ENCODE data around the gene CAST. TPM values are rescaled to one million over a fixed set of nuclear protein-coding genes. Genes with fewer than 3 reads are reported as not detected.
A peak's percentile ranks its signal among the peaks of the same experiment; 100 is the strongest.

CAST gene
- total RNA-seq, 1 donor from 2014 or later, result 182 TPM

GRCh38 chr5:96808541-96808828 is 146.3 kb downstream of the CAST start:
- TF ChIP-seq CTCF (IDR thresholded peaks at IDR 0.05; ENCODE audit: insufficient read depth, low read length, severe bottlenecking), result no peak
- no peak for DNase-seq (ENCODE audit: low read depth)
- H3K4me3 ChIP-seq (ENCODE audit: low read depth, low read length), result peak overlapping the region; percentile 74
- peaks cover 1% of the 10 kb centered on the region for H3K36me3 ChIP-seq (ENCODE audit: control insufficient read depth, insufficient read depth, low read length)
- H3K27me3 ChIP-seq (ENCODE audit: control insufficient read depth, insufficient read depth, low read length), result no peaks in the 10 kb centered on the region
- no peak for FAIRE-seq

DNA sequence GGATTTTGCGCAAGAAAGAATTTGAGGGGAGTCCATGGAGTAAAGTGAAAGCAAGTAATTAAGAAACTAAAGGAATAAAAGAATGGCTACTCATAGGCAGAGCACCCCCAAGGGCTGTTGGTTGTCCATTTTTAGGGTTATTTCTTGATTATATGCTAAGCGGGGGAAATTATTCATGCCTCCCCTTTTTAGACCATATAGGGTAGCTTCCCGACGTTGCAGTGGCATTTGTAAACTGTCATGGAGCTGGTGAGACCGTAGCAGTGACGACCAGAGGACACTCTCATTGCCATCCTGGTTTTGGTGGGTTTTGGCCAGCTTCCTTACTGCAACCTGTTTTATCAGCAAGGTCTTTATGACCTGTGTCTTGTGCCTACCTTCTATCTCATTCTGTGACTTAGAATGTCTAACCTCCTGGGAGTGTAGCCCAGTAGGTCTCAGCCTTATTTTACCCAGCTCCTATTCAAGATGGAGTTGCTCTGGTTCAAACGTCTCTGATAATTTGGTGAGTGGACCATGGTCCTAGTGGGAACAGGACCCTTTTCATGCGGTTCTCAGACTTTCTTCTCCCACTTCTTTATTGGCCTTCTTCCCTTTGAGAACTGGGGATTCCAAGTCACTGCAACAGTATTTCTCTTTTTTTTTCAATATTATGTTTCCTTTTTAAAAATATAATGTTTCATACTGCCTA is 146.8 kb downstream of the CAST start:
- no peak for DNase-seq (ENCODE audit: low read depth)
- no peak for TF ChIP-seq CTCF (IDR thresholded peaks at IDR 0.05; ENCODE audit: insufficient read depth, low read length, severe bottlenecking)
- Histone ChIP-seq H3K4me3 (ENCODE audit: low read depth, low read length) (no peak overlapping the region), H3K36me3 (ENCODE audit: control insufficient read depth, insufficient read depth, low read length) (peaks cover 1% of the 10 kb centered on the region), H3K27me3 (ENCODE audit: control insufficient read depth, insufficient read depth, low read length) (no peaks in the 10 kb centered on the region)
- FAIRE-seq, result no peak

DNA sequence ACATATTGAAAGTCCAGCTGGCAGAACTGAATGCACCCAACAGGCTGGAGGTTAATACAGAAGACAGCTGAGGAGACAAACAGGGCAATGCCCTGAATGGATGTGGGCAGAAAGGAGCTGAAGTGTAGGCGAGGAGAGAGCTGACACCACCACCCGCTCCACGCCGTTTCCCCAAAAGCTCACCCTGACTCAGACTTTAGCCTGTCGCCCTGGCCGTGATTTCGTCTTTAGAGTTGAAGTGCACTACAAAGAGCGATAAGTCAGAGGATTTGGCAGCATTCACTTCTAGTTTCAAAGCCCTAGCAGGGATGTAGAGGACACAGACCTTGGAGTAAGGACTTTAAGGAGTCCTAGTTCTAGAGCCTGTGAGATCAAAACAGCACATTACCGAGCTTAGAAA is 147.7 kb downstream of the CAST start:
- no peak for TF ChIP-seq CTCF (IDR thresholded peaks at IDR 0.05; ENCODE audit: insufficient read depth, low read length, severe bottlenecking)
- DNase-seq (ENCODE audit: low read depth) (no peak), FAIRE-seq (no peak)

DNA sequence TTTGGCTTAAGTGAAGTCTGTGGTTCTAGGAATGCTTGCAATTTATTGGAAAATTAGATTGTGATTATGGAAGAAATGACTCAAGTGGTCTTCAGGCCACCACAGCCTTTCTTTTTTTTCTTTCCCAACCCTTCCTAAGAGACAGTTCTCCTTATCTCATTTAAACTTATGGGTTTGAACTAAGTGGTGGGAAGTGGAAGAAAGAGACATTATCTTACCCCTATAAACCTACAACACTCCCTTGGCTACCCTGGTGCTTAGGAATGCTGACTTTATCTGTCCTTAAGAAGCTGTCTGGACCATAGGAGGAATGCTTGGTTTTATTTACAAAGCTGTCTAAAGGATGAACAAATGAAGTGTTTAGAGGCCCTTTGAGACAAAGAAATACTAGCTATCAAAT is 150.7 kb downstream of the CAST start:
- no peaks in the 10 kb centered on the region for H3K27me3 ChIP-seq (ENCODE audit: control insufficient read depth, insufficient read depth, low read length)
- no peak overlapping the region for H3K4me3 ChIP-seq (ENCODE audit: low read depth, low read length)
- no peak for DNase-seq (ENCODE audit: low read depth)
- no peak for TF ChIP-seq CTCF (IDR thresholded peaks at IDR 0.05; ENCODE audit: insufficient read depth, low read length, severe bottlenecking)
- no peaks in the 10 kb centered on the region for H3K36me3 ChIP-seq (ENCODE audit: control insufficient read depth, insufficient read depth, low read length)
- FAIRE-seq, result no peak

More for the DNA sequence above, 147.7 kb downstream of the CAST start:
- H3K36me3 ChIP-seq (ENCODE audit: control insufficient read depth, insufficient read depth, low read length), result no peaks in the 10 kb centered on the region
- no peaks in the 10 kb centered on the region for H3K27me3 ChIP-seq (ENCODE audit: control insufficient read depth, insufficient read depth, low read length)
- H3K4me3 ChIP-seq (ENCODE audit: low read depth, low read length), result no peak overlapping the region

DNA sequence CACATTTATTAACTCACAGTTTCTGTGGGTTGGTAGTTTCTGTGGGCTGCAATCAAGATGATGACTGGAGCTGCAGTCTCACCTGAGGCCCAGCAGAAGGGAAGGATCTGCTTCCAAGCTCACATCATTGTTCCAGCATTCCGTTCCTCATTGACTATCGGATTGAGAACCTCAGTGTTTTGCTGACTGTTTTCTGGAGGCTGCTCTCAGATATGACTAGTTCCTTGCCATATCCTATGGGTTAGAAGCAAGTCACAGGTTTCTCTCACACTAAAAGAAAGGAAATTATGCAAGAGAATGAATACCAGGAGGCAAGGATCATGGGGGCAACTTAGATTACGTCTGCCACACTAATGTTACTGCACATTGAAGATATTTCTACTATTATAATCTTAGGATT is 151.9 kb downstream of the CAST start:
- H3K27me3 ChIP-seq (ENCODE audit: control insufficient read depth, insufficient read depth, low read length), result no peaks in the 10 kb centered on the region
- no peak overlapping the region for H3K4me3 ChIP-seq (ENCODE audit: low read depth, low read length)
- no peaks in the 10 kb centered on the region for H3K36me3 ChIP-seq (ENCODE audit: control insufficient read depth, insufficient read depth, low read length)
- DNase-seq (ENCODE audit: low read depth), result no peak
- FAIRE-seq, result no peak
- no peak for TF ChIP-seq CTCF (IDR thresholded peaks at IDR 0.05; ENCODE audit: insufficient read depth, low read length, severe bottlenecking)

DNA sequence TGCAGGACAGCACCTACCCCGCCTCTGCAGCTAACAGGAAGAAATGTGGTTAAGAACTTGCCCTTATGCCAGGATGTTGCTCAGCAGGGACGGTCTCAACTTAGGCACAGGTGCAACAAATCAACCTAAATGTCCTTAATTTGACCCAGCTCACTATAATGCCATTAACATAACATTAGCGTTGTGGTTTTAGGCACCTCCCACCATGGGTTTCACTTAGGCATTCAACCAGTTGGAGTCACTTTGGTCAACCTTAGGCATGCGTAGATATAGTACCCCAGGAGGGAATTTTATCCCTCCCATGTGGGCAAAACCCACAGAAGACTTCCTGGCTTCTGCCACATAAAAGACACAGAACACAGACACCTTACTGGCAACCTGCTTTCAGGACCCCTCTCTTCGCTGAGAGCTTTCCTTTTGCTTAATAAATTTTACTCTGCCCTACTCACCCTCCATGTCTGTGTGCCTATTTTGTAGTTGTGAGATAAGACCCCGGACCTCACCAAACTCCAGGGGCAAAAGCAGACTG is 154.3 kb downstream of the CAST start:
- Histone ChIP-seq H3K36me3 (ENCODE audit: control insufficient read depth, insufficient read depth, low read length) (no peaks in the 10 kb centered on the region), H3K4me3 (ENCODE audit: low read depth, low read length) (no peak overlapping the region), H3K27me3 (ENCODE audit: control insufficient read depth, insufficient read depth, low read length) (no peaks in the 10 kb centered on the region)
- DNase-seq (ENCODE audit: low read depth) (no peak), FAIRE-seq (no peak)
- no peak for TF ChIP-seq CTCF (IDR thresholded peaks at IDR 0.05; ENCODE audit: insufficient read depth, low read length, severe bottlenecking)

Measured in bronchial epithelial cell (primary cell).